ENCODE data around the gene FAM13A.

FAM13A gene

GRCh38 chr4:88822034-88822789 lies 234.8 kb downstream of the FAM13A start:
- no peaks in the 10 kb centered on the region for H3K36me3 ChIP-seq (ENCODE audit: control insufficient read depth in 2 of 2, insufficient read depth in 2 of 2, low read length in 2 of 2)
- no peaks in the 10 kb centered on the region for H3K9me3 ChIP-seq (ENCODE audit: control insufficient read depth in 2 of 2, low read length in 2 of 2)
- peak overlapping the region; percentile 77 to 94 for H3K4me3 ChIP-seq (ENCODE audit: low read length in 2 of 2)
- H3K4me1 ChIP-seq (ENCODE audit: control insufficient read depth in 2 of 2, insufficient read depth in 2 of 2, low read length in 2 of 2) = peaks cover 0 to 18% of the 10 kb centered on the region in 2 donors
- H3K27me3 ChIP-seq (ENCODE audit: control insufficient read depth in 2 of 2, insufficient read depth in 2 of 2, low read length in 2 of 2) = no peaks in the 10 kb centered on the region
- peak overlapping the region; percentile 82 for H3K9ac ChIP-seq (ENCODE audit: low read depth in 1 of 2, low read length in 2 of 2)
- peak overlapping the region; percentile 96 to 98 for H3K27ac ChIP-seq (ENCODE audit: low read depth in 2 of 2, low read length in 2 of 2)

GRCh38 chr4:88821522-88821921 lies 235.5 kb downstream of the FAM13A start:
- Histone ChIP-seq H3K9me3 (ENCODE audit: control insufficient read depth in 2 of 2, low read length in 2 of 2) (no peaks in the 10 kb centered on the region), H3K27me3 (ENCODE audit: control insufficient read depth in 2 of 2, insufficient read depth in 2 of 2, low read length in 2 of 2) (no peaks in the 10 kb centered on the region), H3K27ac (ENCODE audit: low read depth in 2 of 2, low read length in 2 of 2) (peak overlapping the region in 1 of 2 donors; percentile 98), H3K4me3 (ENCODE audit: low read length in 2 of 2) (peak overlapping the region; percentile 77 to 94), H3K36me3 (ENCODE audit: control insufficient read depth in 2 of 2, insufficient read depth in 2 of 2, low read length in 2 of 2) (no peaks in the 10 kb centered on the region), H3K9ac (ENCODE audit: low read depth in 1 of 2, low read length in 2 of 2) (peak overlapping the region; percentile 82), H3K4me1 (ENCODE audit: control insufficient read depth in 2 of 2, insufficient read depth in 2 of 2, low read length in 2 of 2) (peaks cover 0 to 18% of the 10 kb centered on the region in 2 donors)

DNA sequence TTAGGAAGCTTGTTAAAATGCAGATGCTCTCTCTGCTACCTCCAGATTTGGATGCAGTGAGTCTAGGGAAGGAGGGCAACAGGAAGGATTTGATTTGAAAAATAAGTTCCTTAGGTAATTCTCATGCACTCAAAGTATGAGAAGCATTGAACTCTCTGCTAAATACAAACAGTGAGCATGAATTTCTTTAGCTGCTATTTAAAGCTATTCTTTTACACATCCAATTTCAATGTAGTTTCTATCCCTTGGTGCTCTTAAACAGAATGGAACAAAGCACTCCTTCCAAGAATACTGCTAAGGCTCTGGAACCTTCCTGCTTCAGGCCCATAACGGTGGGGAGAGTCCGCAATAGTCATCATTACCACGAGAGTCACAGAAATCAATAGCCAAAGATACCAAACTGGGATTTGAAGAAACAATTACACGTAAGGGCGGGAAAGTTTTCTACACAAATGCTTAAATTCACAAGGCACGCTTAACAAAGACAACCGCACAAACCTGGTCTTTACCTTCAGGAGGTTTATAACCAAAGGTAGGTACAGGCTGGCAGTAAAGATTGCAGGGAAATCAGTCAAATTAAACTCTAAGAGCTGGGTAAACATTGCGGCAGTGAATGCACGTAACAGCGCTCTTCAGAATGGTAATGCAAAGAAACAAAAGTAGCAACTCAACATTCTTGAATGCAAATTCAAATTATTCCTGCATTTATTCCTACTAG lies 236.1 kb downstream of the FAM13A start:
- Histone ChIP-seq H3K27me3 (ENCODE audit: control insufficient read depth in 2 of 2, insufficient read depth in 2 of 2, low read length in 2 of 2) (no peaks in the 10 kb centered on the region), H3K4me1 (ENCODE audit: control insufficient read depth in 2 of 2, insufficient read depth in 2 of 2, low read length in 2 of 2) (peaks cover 0 to 18% of the 10 kb centered on the region in 2 donors), H3K27ac (ENCODE audit: low read depth in 2 of 2, low read length in 2 of 2) (peak overlapping the region; percentile 49 to 98), H3K9me3 (ENCODE audit: control insufficient read depth in 2 of 2, low read length in 2 of 2) (no peaks in the 10 kb centered on the region), H3K4me3 (ENCODE audit: low read length in 2 of 2) (peak overlapping the region; percentile 77 to 94), H3K9ac (ENCODE audit: low read depth in 1 of 2, low read length in 2 of 2) (peak overlapping the region; percentile 15 to 82), H3K36me3 (ENCODE audit: control insufficient read depth in 2 of 2, insufficient read depth in 2 of 2, low read length in 2 of 2) (no peaks in the 10 kb centered on the region)

DNA sequence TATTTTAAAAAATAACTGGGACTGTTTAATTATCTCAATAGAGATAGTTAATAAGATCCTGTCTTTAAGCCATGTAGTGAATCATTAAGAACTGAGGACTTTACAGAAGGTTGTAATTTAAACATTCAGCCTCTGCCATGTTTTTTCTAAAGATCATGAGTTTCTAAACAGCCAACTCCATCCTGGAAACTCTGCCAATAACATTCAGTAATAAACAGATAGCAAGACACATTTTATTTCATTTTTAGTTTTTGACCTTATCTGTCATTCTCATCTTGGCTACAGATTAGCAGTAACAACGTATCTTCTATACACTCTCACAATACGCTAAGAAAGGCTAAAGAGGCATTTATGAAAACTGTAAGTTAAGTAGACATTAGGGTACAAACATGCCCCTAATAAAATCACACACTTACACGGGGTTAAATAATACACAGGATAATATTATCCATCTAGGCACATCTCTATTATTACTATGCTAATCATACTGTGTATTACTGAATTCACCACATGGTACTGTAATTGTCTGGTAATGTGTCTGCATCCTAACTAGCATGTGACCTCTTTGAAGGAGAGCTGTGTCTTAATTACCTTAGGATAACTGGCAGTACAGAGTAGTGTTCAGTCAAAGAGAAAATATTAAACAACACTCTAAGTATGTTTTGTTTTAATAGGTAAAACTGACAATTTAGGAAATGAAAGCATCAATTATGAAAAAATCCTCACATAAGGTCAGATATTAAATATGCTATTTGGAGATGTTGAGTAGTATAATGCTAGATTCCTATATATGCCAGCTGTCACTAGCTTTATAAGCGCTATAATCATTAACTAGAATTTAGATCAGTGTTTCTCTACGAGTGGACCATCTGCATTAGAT lies 236.9 kb downstream of the FAM13A start:
- H3K9ac ChIP-seq (ENCODE audit: low read depth in 1 of 2, low read length in 2 of 2) = peak overlapping the region; percentile 15 to 82
- no peaks in the 10 kb centered on the region for H3K36me3 ChIP-seq (ENCODE audit: control insufficient read depth in 2 of 2, insufficient read depth in 2 of 2, low read length in 2 of 2)
- peak overlapping the region; percentile 49 to 98 for H3K27ac ChIP-seq (ENCODE audit: low read depth in 2 of 2, low read length in 2 of 2)
- no peaks in the 10 kb centered on the region for H3K27me3 ChIP-seq (ENCODE audit: control insufficient read depth in 2 of 2, insufficient read depth in 2 of 2, low read length in 2 of 2)
- H3K9me3 ChIP-seq (ENCODE audit: control insufficient read depth in 2 of 2, low read length in 2 of 2) = no peaks in the 10 kb centered on the region
- peaks cover 0 to 18% of the 10 kb centered on the region in 2 donors for H3K4me1 ChIP-seq (ENCODE audit: control insufficient read depth in 2 of 2, insufficient read depth in 2 of 2, low read length in 2 of 2)
- peak overlapping the region; percentile 77 to 94 for H3K4me3 ChIP-seq (ENCODE audit: low read length in 2 of 2)

DNA sequence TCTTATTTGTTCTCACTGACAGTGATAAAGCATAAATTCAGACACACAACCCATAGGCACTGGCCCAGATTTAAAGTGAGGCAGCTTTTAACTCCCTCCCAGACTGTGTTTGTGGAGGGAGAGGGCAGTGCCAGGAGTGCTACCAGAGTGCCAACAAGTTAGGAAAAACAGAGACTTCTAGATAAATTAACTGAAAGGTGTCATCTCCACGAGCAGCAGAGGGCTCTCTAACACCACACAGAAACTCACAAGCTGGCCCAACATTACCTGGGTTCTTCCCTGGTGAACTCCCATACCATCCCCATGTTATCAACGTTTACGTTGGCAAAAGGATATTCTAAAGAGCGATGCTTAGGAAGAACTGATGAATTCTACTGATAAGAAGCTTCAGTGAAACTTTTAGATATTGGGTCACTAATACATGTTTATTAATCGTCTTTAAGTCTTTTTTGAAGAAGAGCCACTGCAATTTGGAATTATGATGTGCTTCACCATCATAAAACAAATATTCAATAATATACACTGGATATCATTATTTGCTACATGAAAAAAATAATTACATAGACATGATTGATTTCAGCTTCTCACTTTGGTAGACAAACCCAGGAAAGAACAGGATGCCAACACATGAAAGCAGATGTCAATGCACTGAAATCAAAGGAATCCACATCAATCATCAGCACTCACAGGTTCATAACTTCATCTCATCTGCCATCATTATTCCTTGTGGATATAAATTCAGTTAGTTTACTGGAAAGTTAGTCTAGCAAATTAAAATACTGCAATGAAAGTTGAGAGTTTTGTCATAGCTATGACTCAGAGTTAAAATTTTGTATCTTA lies 238.1 kb downstream of the FAM13A start:
- no peaks in the 10 kb centered on the region for H3K9me3 ChIP-seq (ENCODE audit: control insufficient read depth in 2 of 2, low read length in 2 of 2)
- no peaks in the 10 kb centered on the region for H3K36me3 ChIP-seq (ENCODE audit: control insufficient read depth in 2 of 2, insufficient read depth in 2 of 2, low read length in 2 of 2)
- peaks cover 0 to 16% of the 10 kb centered on the region in 2 donors for H3K4me1 ChIP-seq (ENCODE audit: control insufficient read depth in 2 of 2, insufficient read depth in 2 of 2, low read length in 2 of 2)
- no peaks in the 10 kb centered on the region for H3K27me3 ChIP-seq (ENCODE audit: control insufficient read depth in 2 of 2, insufficient read depth in 2 of 2, low read length in 2 of 2)
- H3K4me3 ChIP-seq (ENCODE audit: low read length in 2 of 2) = no peak overlapping the region
- H3K9ac ChIP-seq (ENCODE audit: low read depth in 1 of 2, low read length in 2 of 2) = no peak overlapping the region
- no peak overlapping the region for H3K27ac ChIP-seq (ENCODE audit: low read depth in 2 of 2, low read length in 2 of 2)

DNA sequence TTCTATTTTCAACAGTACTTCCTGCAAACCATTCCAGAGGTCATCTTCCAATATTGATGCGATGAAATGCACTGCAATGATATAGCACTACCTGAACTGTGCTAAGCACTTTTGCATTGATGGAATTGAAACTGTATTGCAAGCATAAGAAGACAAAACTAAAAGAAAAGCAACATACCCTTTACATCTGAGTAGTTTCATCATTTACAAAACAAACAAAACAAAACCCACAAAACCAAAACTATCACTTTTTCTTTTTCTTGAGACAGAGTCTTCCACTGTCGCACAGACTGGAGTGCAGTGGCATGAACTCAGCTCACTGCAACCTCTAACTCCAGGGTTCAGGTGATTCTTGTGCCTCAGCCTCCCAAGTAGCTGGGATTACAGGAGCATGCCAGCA lies 239.2 kb downstream of the FAM13A start:
- H3K27ac ChIP-seq (ENCODE audit: low read depth in 2 of 2, low read length in 2 of 2) = no peak overlapping the region
- H3K4me1 ChIP-seq (ENCODE audit: control insufficient read depth in 2 of 2, insufficient read depth in 2 of 2, low read length in 2 of 2) = peaks cover 0 to 15% of the 10 kb centered on the region in 2 donors
- H3K36me3 ChIP-seq (ENCODE audit: control insufficient read depth in 2 of 2, insufficient read depth in 2 of 2, low read length in 2 of 2) = no peaks in the 10 kb centered on the region
- H3K4me3 ChIP-seq (ENCODE audit: low read length in 2 of 2) = no peak overlapping the region
- no peak overlapping the region for H3K9ac ChIP-seq (ENCODE audit: low read depth in 1 of 2, low read length in 2 of 2)
- H3K27me3 ChIP-seq (ENCODE audit: control insufficient read depth in 2 of 2, insufficient read depth in 2 of 2, low read length in 2 of 2) = no peaks in the 10 kb centered on the region
- no peaks in the 10 kb centered on the region for H3K9me3 ChIP-seq (ENCODE audit: control insufficient read depth in 2 of 2, low read length in 2 of 2)

- no peaks in the 10 kb centered on the region for H3K9me3 ChIP-seq (ENCODE audit: control insufficient read depth in 2 of 2, low read length in 2 of 2)
- no peak overlapping the region for H3K9ac ChIP-seq (ENCODE audit: low read depth in 1 of 2, low read length in 2 of 2)
- no peaks in the 10 kb centered on the region for H3K27me3 ChIP-seq (ENCODE audit: control insufficient read depth in 2 of 2, insufficient read depth in 2 of 2, low read length in 2 of 2)
- H3K36me3 ChIP-seq (ENCODE audit: control insufficient read depth in 2 of 2, insufficient read depth in 2 of 2, low read length in 2 of 2) = no peaks in the 10 kb centered on the region
- no peak overlapping the region for H3K27ac ChIP-seq (ENCODE audit: low read depth in 2 of 2, low read length in 2 of 2)
- peaks cover 0 to 15% of the 10 kb centered on the region in 2 donors for H3K4me1 ChIP-seq (ENCODE audit: control insufficient read depth in 2 of 2, insufficient read depth in 2 of 2, low read length in 2 of 2)
- H3K4me3 ChIP-seq (ENCODE audit: low read length in 2 of 2) = no peak overlapping the region
Measured at GRCh38 chr4:88816360-88816759, 240.6 kb downstream of the FAM13A start.

DNA sequence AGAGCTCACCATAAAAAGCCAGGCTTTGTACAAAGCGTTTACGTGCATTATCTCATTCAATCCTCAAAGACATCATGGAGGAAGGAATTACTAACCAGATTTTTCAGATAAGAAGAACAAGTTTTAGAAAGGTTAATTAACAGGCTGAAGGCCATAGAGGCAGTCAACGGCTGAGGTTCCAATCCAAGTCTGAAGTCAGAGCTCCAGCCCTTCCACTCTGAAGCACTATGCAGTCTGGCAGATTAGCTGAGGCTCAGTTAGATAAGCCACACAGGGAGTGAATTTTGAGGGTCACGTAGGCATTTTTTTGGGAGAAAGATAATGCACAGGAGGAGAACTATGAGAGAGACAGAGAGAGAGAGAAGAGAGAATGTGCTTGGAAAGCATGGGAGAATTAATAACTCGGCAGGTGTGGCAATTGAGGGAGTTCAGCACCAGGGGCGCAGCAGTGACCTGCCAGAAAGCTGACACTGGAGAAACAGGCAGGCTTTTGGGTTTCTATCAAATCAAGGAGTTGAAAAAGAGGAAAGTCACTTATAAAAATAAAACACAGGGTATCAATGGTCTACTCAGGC lies 242.9 kb downstream of the FAM13A start:
- Histone ChIP-seq H3K27me3 (ENCODE audit: control insufficient read depth in 2 of 2, insufficient read depth in 2 of 2, low read length in 2 of 2) (no peaks in the 10 kb centered on the region), H3K4me1 (ENCODE audit: control insufficient read depth in 2 of 2, insufficient read depth in 2 of 2, low read length in 2 of 2) (peaks cover 4 to 18% of the 10 kb centered on the region in 2 donors), H3K36me3 (ENCODE audit: control insufficient read depth in 2 of 2, insufficient read depth in 2 of 2, low read length in 2 of 2) (no peaks in the 10 kb centered on the region), H3K9ac (ENCODE audit: low read depth in 1 of 2, low read length in 2 of 2) (no peak overlapping the region), H3K9me3 (ENCODE audit: control insufficient read depth in 2 of 2, low read length in 2 of 2) (no peaks in the 10 kb centered on the region), H3K4me3 (ENCODE audit: low read length in 2 of 2) (no peak overlapping the region), H3K27ac (ENCODE audit: low read depth in 2 of 2, low read length in 2 of 2) (no peak overlapping the region)

GRCh38 chr4:88813013-88813412 lies 244.0 kb downstream of the FAM13A start:
- Histone ChIP-seq H3K9me3 (ENCODE audit: control insufficient read depth in 2 of 2, low read length in 2 of 2) (no peaks in the 10 kb centered on the region), H3K36me3 (ENCODE audit: control insufficient read depth in 2 of 2, insufficient read depth in 2 of 2, low read length in 2 of 2) (no peaks in the 10 kb centered on the region), H3K4me3 (ENCODE audit: low read length in 2 of 2) (no peak overlapping the region), H3K27ac (ENCODE audit: low read depth in 2 of 2, low read length in 2 of 2) (no peak overlapping the region), H3K27me3 (ENCODE audit: control insufficient read depth in 2 of 2, insufficient read depth in 2 of 2, low read length in 2 of 2) (no peaks in the 10 kb centered on the region), H3K9ac (ENCODE audit: low read depth in 1 of 2, low read length in 2 of 2) (no peak overlapping the region), H3K4me1 (ENCODE audit: control insufficient read depth in 2 of 2, insufficient read depth in 2 of 2, low read length in 2 of 2) (peaks cover 6 to 18% of the 10 kb centered on the region in 2 donors)

Measured in mucosa of rectum (tissue), 2 donors.